Prostate gland (tissue), 2 donors: Measurements from ENCODE around the gene SLC35A5. TPM values are rescaled to one million over a fixed set of nuclear protein-coding genes. Genes with fewer than 3 reads are reported as not detected.

Experiments
- DNase-seq: peaks from one replicate; pipeline ENCODE4 v3.0.0-alpha.2; 2019; ENCODE audit warnings: low spot score
- H3K27ac ChIP-seq, 2 donors: fragments of 200-600 bp; sonication (generic); 2 replicates each; pipeline ENCODE4 v1.5.1; 2017 to 2019
- H3K27me3 ChIP-seq: fragments of 200-600 bp; sonication (generic); replicated peaks from 2 replicates; pipeline ENCODE4 v1.5.1; 2019; ENCODE audit not compliant: insufficient read depth
- H3K36me3 ChIP-seq, 2 donors: fragments of 200-600 bp; sonication (generic); 1 replicate in 1 of 2; 2 replicates in 1 of 2; pipeline versions ENCODE4 v1.5.1 to v1.8.1; 2017 to 2019
- H3K4me1 ChIP-seq: fragments of 200-600 bp; sonication (generic); replicated peaks from 2 replicates; pipeline ENCODE4 v1.5.1; 2019
- H3K4me3 ChIP-seq, 2 donors: fragments of 200-600 bp; sonication (generic); 2 replicates each; pipeline ENCODE4 v1.5.1; 2017 to 2019
- H3K9me3 ChIP-seq: fragments of 200-600 bp; sonication (generic); 2 replicates; pipeline ENCODE4 v1.5.1; 2017
- CTCF ChIP-seq, 4 experiments: fragments of 200-600 bp in 2 of 4; fragments of 450-650 bp in 2 of 4; sonication (generic) in 2 of 4; IDR thresholded peaks; 1 replicate in 3 of 4; 2 replicates in 1 of 4; pipeline ENCODE4 v1.5.1; 2016 to 2019; ENCODE audit warnings: antibody characterized with exemption in 4 of 4, mild to moderate bottlenecking in 2 of 4, moderate library complexity in 2 of 4
- POLR2A ChIP-seq: fragments of 450-650 bp; IDR thresholded peaks from one replicate; pipeline ENCODE4 v1.6.1; 2016; ENCODE audit warnings: antibody characterized with exemption, mild to moderate bottlenecking
- POLR2AphosphoS5 ChIP-seq: sonication (generic); formaldehyde crosslinking; IDR thresholded peaks from one replicate; pipeline ENCODE4 v1.6.1; 2017; ENCODE audit warnings: antibody characterized with exemption
- WGBS: methylation state at CpG from one replicate; pipeline ENCODE4 v1.1.5; 2018; 5-methylcytosine and 5-hydroxymethylcytosine counted together
- intact Hi-C: fragments of 100-400 bp; cut with DNase I; formaldehyde crosslinking; loops from one replicate; pipeline ENCODE4 v1.14.2; 2022
- total RNA-seq, 2 donors: library from RNA; depleted of rRNA; stranded (reverse); fragments of >200 nt; gene quantifications; one replicate each; pipeline ENCODE4 v1.1.0, GENCODE V29; 2016

Gene SLC35A5
- total RNA-seq, 2 donors from 2014 or later, result 40.4 to 62.3 TPM

GRCh38 chr3:112583105-112583504 lies 21.3 kb downstream of the SLC35A5 start:
- Histone ChIP-seq H3K4me1 (no peaks in the 10 kb centered on the region), H3K9me3 (no peaks in the 10 kb centered on the region), H3K4me3 (no peak overlapping the region), H3K27ac (no peak overlapping the region), H3K27me3 (no peaks in the 10 kb centered on the region), H3K36me3 (peaks cover 0 to 4% of the 10 kb centered on the region in 2 donors)
- no peak for TF ChIP-seq POLR2AphosphoS5
- no peak for TF ChIP-seq POLR2A
- TF ChIP-seq CTCF (IDR thresholded peaks at IDR 0.05), result no peak
- WGBS, result 79% methylated on average over 3 of the region's 3 CpGs
- intact Hi-C loops, result loop anchor here (5.0 kb wide), 2 partner anchors 54 to 399 kb away; no protein-coding TSS in a partner anchor
- no peak for DNase-seq

- no peak overlapping the region for H3K4me3 ChIP-seq
- H3K9me3 ChIP-seq, result no peaks in the 10 kb centered on the region
- no peak for TF ChIP-seq POLR2A
- TF ChIP-seq CTCF (IDR thresholded peaks at IDR 0.05), result no peak
- no peak for TF ChIP-seq POLR2AphosphoS5
- no peaks in the 10 kb centered on the region for H3K27me3 ChIP-seq
- intact Hi-C loops, result no loop called here
- DNase-seq, result no peak
- peaks cover 0 to 4% of the 10 kb centered on the region in 2 donors for H3K36me3 ChIP-seq
- no peak overlapping the region for H3K27ac ChIP-seq
- H3K4me1 ChIP-seq, result no peaks in the 10 kb centered on the region
Observed at GRCh38 chr3:112585782-112586181, 23.9 kb downstream of the SLC35A5 start.

GRCh38 chr3:112587336-112587735 lies 25.5 kb downstream of the SLC35A5 start:
- intact Hi-C loops, result no loop called here
- Histone ChIP-seq H3K36me3 (peaks cover 0 to 4% of the 10 kb centered on the region in 2 donors), H3K27me3 (no peaks in the 10 kb centered on the region), H3K9me3 (no peaks in the 10 kb centered on the region), H3K27ac (no peak overlapping the region), H3K4me1 (no peaks in the 10 kb centered on the region), H3K4me3 (no peak overlapping the region)
- no peak for TF ChIP-seq POLR2A
- TF ChIP-seq POLR2AphosphoS5, result no peak
- TF ChIP-seq CTCF (IDR thresholded peaks at IDR 0.05), result no peak
- DNase-seq, result no peak
- WGBS, result 95% methylated on average over 1 of the region's 1 CpG

GRCh38 chr3:112593258-112593657 lies 31.4 kb downstream of the SLC35A5 start:
- no peak overlapping the region for H3K4me3 ChIP-seq
- intact Hi-C loops, result no loop called here
- TF ChIP-seq POLR2A, result no peak
- TF ChIP-seq CTCF (IDR thresholded peaks at IDR 0.05), result no peak
- TF ChIP-seq POLR2AphosphoS5, result no peak
- H3K27ac ChIP-seq, result no peak overlapping the region
- DNase-seq, result no peak
- no peaks in the 10 kb centered on the region for H3K36me3 ChIP-seq
- H3K9me3 ChIP-seq, result no peaks in the 10 kb centered on the region
- H3K4me1 ChIP-seq, result no peaks in the 10 kb centered on the region
- no peaks in the 10 kb centered on the region for H3K27me3 ChIP-seq

GRCh38 chr3:112594856-112595255 lies 33.0 kb downstream of the SLC35A5 start:
- H3K4me1 ChIP-seq, result no peaks in the 10 kb centered on the region
- WGBS, result 62% methylated on average over 2 of the region's 2 CpGs
- intact Hi-C loops, result no loop called here

More at GRCh38 chr3:112594856-112595255, 33.0 kb downstream of the SLC35A5 start:
- no peak overlapping the region for H3K4me3 ChIP-seq
- no peaks in the 10 kb centered on the region for H3K9me3 ChIP-seq
- DNase-seq, result no peak
- TF ChIP-seq POLR2A, result no peak
- no peak for TF ChIP-seq CTCF (IDR thresholded peaks at IDR 0.05)
- TF ChIP-seq POLR2AphosphoS5, result no peak
- no peak overlapping the region for H3K27ac ChIP-seq
- H3K27me3 ChIP-seq, result no peaks in the 10 kb centered on the region
- H3K36me3 ChIP-seq, result no peaks in the 10 kb centered on the region
